H1 (cell line): Measurements from ENCODE around the gene RAB3IL1. TPM values are rescaled to one million over a fixed set of nuclear protein-coding genes. Genes with fewer than 3 reads are reported as not detected.

Source experiments
- BACH1 ChIP-seq: IDR thresholded peaks from 2 replicates; pipeline ENCODE4 v1.6.1; 2012; ENCODE audit warnings: low read length, improper control_type of control experiment
- CBX5 ChIP-seq: fragments of 300-800, 300-1000 bp; sonication (generic); IDR thresholded peaks from 2 replicates; pipeline ENCODE4 v1.7.1; 2016; ENCODE audit warnings: antibody characterized with exemption, low read length, low read depth
- CEBPB ChIP-seq: IDR thresholded peaks from 2 replicates; pipeline ENCODE4 v1.6.1; 2012; ENCODE audit warnings: low read depth, low read length
- CHD2 ChIP-seq: IDR thresholded peaks from 2 replicates; pipeline ENCODE4 v1.6.1; 2012; ENCODE audit warnings: low read length, improper control_type of control experiment
- CTCF ChIP-seq, 3 experiments: IDR thresholded peaks; 1 replicate in 2 of 3; 2 replicates in 1 of 3; pipeline versions ENCODE4 v1.5.1 to v1.6.1; 2011; ENCODE audit warnings: low read length in 3 of 3, mild to moderate bottlenecking in 3 of 3, inconsistent platforms in 2 of 3, low read depth in 1 of 3, moderate library complexity in 1 of 3; ENCODE audit not compliant: insufficient read depth in 1 of 3; ENCODE audit errors: control extremely low read depth in 1 of 3
- HDAC2 ChIP-seq, 2 experiments: fragments of 300-600 bp in 1 of 2; sonication (generic) in 1 of 2; IDR thresholded peaks; 2 replicates each; pipeline ENCODE4 v1.6.1; 2011 to 2012; ENCODE audit warnings: low read depth in 2 of 2, low read length in 2 of 2, mild to moderate bottlenecking in 2 of 2, moderate library complexity in 2 of 2, borderline replicate concordance in 1 of 2, inconsistent platforms in 1 of 2
- KDM1A ChIP-seq: fragments of 200-600, 300-600 bp; sonication (generic); IDR thresholded peaks from 2 replicates; pipeline ENCODE4 v1.7.1; 2016; ENCODE audit warnings: mild to moderate bottlenecking, low read length, borderline replicate concordance
- KDM4A ChIP-seq: IDR thresholded peaks from one replicate; pipeline ENCODE4 v1.7.1; 2012; ENCODE audit warnings: low read depth, mild to moderate bottlenecking, moderate library complexity, low read length, inconsistent platforms; ENCODE audit not compliant: severe bottlenecking
- NRF1 ChIP-seq: IDR thresholded peaks from 2 replicates; pipeline ENCODE4 v1.6.1; 2011; ENCODE audit warnings: mild to moderate bottlenecking, low read depth, low read length, improper control_type of control experiment
- RNF2 ChIP-seq: fragments of 200-900, 300-1000 bp; sonication (generic); IDR thresholded peaks from 2 replicates; pipeline ENCODE4 v1.7.1; 2016; ENCODE audit warnings: borderline replicate concordance, low read depth, mild to moderate bottlenecking, antibody characterized with exemption, low read length; ENCODE audit not compliant: poor library complexity, severe bottlenecking; ENCODE audit errors: missing control alignments
- SAP30 ChIP-seq: fragments of 300-600 bp; sonication (generic); IDR thresholded peaks from 2 replicates; pipeline ENCODE4 v1.7.1; 2012; ENCODE audit warnings: low read length, moderate library complexity, mild to moderate bottlenecking, inconsistent platforms; ENCODE audit not compliant: insufficient read depth, insufficient replicate concordance
- SIN3A ChIP-seq, 2 experiments: IDR thresholded peaks in 1 of 2; conservative IDR thresholded peaks in 1 of 2; 2 replicates each; pipeline ENCODE4 v1.6.1; 2011 to 2012; ENCODE audit warnings: low read length in 2 of 2, improper control_type of control experiment in 1 of 2, low read depth in 1 of 2, mild to moderate bottlenecking in 1 of 2
- SP1 ChIP-seq: IDR thresholded peaks from 2 replicates; pipeline ENCODE4 v1.6.1; 2011; ENCODE audit warnings: low read depth, low read length
- SUZ12 ChIP-seq: fragments of 200-600 bp; sonication (generic); IDR thresholded peaks from 2 replicates; pipeline ENCODE4 v1.6.1; 2012; ENCODE audit warnings: mild to moderate bottlenecking, inconsistent platforms, low read length, moderate library complexity, mixed read lengths
- TAF7 ChIP-seq: optimal IDR thresholded peaks from 2 replicates; pipeline ENCODE3; 2011; ENCODE audit warnings: low read depth, mild to moderate bottlenecking, inconsistent platforms, low read length, moderate library complexity, borderline replicate concordance
- TCF12 ChIP-seq: IDR thresholded peaks from 2 replicates; pipeline ENCODE4 v1.6.1; 2011; ENCODE audit warnings: low read depth, mild to moderate bottlenecking, low read length
- YY1 ChIP-seq: IDR thresholded peaks from 2 replicates; pipeline ENCODE4 v1.6.1; 2011; ENCODE audit warnings: low read depth, mild to moderate bottlenecking, low read length
- polyA plus RNA-seq, 7 experiments: library from polyadenylated mRNA; depleted of rRNA in 3 of 7; stranded (reverse) in 5 of 7; unstranded in 2 of 7; fragments of >200 nt in 5 of 7; fragments of 200-250 nt in 2 of 7; gene quantifications; 1 replicate in 5 of 7; 2 replicates in 1 of 7; 4 replicates in 1 of 7; pipeline versions ENCODE4 v1.2.1 to v1.2.3, GENCODE V29; 2011 to 2013; ENCODE audit warnings: missing spikeins in 2 of 7, mixed read lengths in 2 of 7
- total RNA-seq: library from RNA; stranded (reverse); fragmentation: NEBNext Ultra II Directional; extraction: Animal tissue kit (Norgen Biotek cat#: 25700); gene quantifications from 2 replicates; pipeline ENCODE4 v1.2.1, GENCODE V29; 2021
- TF ChIP-seq, protein P1 (sequence below): IDR thresholded peaks from 2 replicates; pipeline ENCODE4 v1.6.1; 2011; ENCODE audit warnings: low read depth, mild to moderate bottlenecking, low read length; ENCODE audit not compliant: insufficient read depth
- TF ChIP-seq, protein P2 (sequence below): IDR thresholded peaks from 2 replicates; pipeline ENCODE4 v1.6.1; 2012; ENCODE audit warnings: inconsistent platforms

RAB3IL1 gene
- total and polyA plus RNA-seq, 2 of the 8 experiments (the other 6 are each of a cell fraction or from before 2014, with no cell fraction given) = 6.8 to 7.9 TPM

DNA sequence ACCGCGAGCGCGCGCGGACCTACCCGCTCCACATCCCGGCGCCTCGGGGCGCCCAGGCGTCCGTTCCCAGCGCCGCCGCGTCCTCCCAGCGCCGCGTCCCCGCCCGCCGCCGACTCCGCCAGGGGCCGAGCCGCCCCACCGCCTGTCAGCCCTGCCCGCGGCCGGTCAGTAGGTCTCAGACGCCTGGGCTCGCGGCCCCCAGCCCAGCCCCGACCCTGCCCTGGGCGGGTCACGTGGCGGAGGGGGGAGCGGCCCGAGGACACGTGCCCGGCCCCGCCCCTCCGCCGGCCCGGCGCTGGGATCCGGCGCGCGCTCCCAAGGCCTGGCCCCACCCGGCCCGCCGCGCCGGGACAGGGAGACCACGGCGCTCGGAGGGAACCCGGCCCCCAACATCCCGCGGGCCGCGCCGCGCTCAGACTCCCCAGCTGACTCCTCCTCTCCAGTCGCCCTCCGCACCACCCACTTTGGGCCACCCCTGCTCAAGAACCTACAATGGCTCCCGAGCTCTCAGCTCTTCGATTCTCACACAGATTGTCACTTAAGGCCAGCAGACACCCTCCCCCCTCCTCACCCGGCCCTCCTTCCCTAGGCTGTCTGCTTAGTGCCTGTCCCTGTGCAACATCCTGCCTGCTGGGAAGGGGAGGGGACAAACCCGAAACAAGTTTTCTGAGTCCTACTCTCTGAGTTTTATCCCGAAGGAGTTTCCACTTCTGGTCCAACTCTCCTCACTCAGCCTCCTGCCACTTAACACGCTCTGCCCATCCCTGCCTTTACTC lies at the start of gene RAB3IL1 (continued):
- TF ChIP-seq BACH1 (peak; percentile 15; the same call in 1 of the 2 replicates), CHD2 (no peak), SP1 (no peak), RNF2 (no peak), CEBPB (no peak), YY1 (no peak), CTCF (IDR thresholded peaks at IDR 0.05; ENCODE audit: control extremely low read depth in 1 of 3, insufficient read depth in 1 of 3, low read depth in 1 of 3, low read length in 3 of 3) (no peak), NRF1 (no peak), TCF12 (no peak), TAF7 (no peak), SUZ12 (no peak), HDAC2 (IDR thresholded peaks at IDR 0.05; ENCODE audit: borderline replicate concordance in 1 of 2, low read depth in 2 of 2, low read length in 2 of 2) (peak in 1 of 2 experiments; percentile 97; a peak in 2 of 4 replicates), CBX5 (no peak), KDM1A (peak; percentile 99), KDM4A (peak; percentile 83), SAP30 (no peak), SIN3A (conservative IDR thresholded peaks at IDR 0.05 in 1 of 2, IDR thresholded peaks at IDR 0.05 in 1 of 2; ENCODE audit: low read depth in 1 of 2, low read length in 2 of 2) (no peak)
- TF ChIP-seq, protein P1, sequence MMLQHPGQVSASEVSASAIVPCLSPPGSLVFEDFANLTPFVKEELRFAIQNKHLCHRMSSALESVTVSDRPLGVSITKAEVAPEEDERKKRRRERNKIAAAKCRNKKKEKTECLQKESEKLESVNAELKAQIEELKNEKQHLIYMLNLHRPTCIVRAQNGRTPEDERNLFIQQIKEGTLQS = peak; percentile 92; the same call in 1 of the 2 replicates
- TF ChIP-seq, protein P2, sequence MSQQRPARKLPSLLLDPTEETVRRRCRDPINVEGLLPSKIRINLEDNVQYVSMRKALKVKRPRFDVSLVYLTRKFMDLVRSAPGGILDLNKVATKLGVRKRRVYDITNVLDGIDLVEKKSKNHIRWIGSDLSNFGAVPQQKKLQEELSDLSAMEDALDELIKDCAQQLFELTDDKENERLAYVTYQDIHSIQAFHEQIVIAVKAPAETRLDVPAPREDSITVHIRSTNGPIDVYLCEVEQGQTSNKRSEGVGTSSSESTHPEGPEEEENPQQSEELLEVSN = no peak
